C4-2B (cell line): ENCODE results near the gene SOX30.

ENCODE experiments used
- ZFX ChIP-seq: fragments of 450-650 bp; IDR thresholded peaks from 2 replicates; pipeline ENCODE4 v1.6.1; 2017
- TF ChIP-seq, protein P1 (sequence below): fragments of 450-650 bp; conservative IDR thresholded peaks from 2 replicates; pipeline ENCODE4 v1.5.1; 2017; ENCODE audit warnings: mild to moderate bottlenecking

DNA sequence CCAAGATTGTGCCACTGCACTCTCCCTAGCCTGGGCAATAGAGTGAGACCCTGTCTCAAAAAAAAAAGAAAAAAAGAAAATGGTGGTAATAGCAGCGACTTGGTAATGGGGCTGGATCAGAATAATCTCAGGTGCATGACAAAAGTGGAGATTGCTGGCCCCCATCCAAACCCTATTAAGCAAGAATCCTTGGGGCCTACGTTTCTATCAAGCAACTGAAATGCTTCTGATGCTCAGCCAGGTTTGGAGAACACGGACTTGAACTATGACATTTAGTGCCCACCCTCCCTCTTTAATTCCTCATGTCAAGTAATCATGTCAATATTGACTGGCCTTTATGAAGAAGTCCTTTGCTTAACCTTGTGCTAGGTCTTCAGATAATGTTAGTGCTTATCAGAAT lies 25.7 kb upstream of the SOX30 start:
- TF ChIP-seq, protein P1, sequence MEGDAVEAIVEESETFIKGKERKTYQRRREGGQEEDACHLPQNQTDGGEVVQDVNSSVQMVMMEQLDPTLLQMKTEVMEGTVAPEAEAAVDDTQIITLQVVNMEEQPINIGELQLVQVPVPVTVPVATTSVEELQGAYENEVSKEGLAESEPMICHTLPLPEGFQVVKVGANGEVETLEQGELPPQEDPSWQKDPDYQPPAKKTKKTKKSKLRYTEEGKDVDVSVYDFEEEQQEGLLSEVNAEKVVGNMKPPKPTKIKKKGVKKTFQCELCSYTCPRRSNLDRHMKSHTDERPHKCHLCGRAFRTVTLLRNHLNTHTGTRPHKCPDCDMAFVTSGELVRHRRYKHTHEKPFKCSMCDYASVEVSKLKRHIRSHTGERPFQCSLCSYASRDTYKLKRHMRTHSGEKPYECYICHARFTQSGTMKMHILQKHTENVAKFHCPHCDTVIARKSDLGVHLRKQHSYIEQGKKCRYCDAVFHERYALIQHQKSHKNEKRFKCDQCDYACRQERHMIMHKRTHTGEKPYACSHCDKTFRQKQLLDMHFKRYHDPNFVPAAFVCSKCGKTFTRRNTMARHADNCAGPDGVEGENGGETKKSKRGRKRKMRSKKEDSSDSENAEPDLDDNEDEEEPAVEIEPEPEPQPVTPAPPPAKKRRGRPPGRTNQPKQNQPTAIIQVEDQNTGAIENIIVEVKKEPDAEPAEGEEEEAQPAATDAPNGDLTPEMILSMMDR = no peak
- no peak for TF ChIP-seq ZFX
